IPS-15b (cell line): Measurements from ENCODE around the gene DOK5.

Experiments
- H3K27me3 ChIP-seq: one replicate; pipeline ENCODE4 v1.6.1; 2013; ENCODE audit warnings: low read length; ENCODE audit not compliant: control insufficient read depth, insufficient read depth
- H3K36me3 ChIP-seq: one replicate; pipeline ENCODE4 v1.6.1; 2013; ENCODE audit warnings: low read length; ENCODE audit not compliant: control insufficient read depth, insufficient read depth
- H3K4me1 ChIP-seq: one replicate; pipeline ENCODE4 v1.6.1; 2013; ENCODE audit warnings: mild to moderate bottlenecking, low read length; ENCODE audit not compliant: control insufficient read depth, insufficient read depth
- H3K4me3 ChIP-seq: one replicate; pipeline ENCODE4 v1.5.1; 2013; ENCODE audit warnings: low read depth, low read length
- H3K9ac ChIP-seq: one replicate; pipeline ENCODE4 v1.6.1; 2013; ENCODE audit warnings: low read depth, mild to moderate bottlenecking, low read length
- H3K9me3 ChIP-seq: one replicate; pipeline ENCODE4 v1.6.1; 2013; ENCODE audit warnings: mild to moderate bottlenecking, low read length; ENCODE audit not compliant: control insufficient read depth, insufficient read depth

DOK5 gene

GRCh38 chr20:54573838-54574237, 98.4 kb downstream of the DOK5 start:
- Histone ChIP-seq H3K27me3 (no peaks in the 10 kb centered on the region), H3K36me3 (no peaks in the 10 kb centered on the region)

GRCh38 chr20:54576518-54576917, 101.1 kb downstream of the DOK5 start:
- H3K27me3 ChIP-seq, result no peaks in the 10 kb centered on the region
- no peaks in the 10 kb centered on the region for H3K9me3 ChIP-seq
- H3K4me3 ChIP-seq, result no peak overlapping the region
- H3K9ac ChIP-seq, result no peak overlapping the region
- H3K36me3 ChIP-seq, result no peaks in the 10 kb centered on the region
- H3K4me1 ChIP-seq, result no peaks in the 10 kb centered on the region

More at GRCh38 chr20:54573838-54574237, 98.4 kb downstream of the DOK5 start:
- Histone ChIP-seq H3K4me1 (no peaks in the 10 kb centered on the region), H3K4me3 (no peak overlapping the region), H3K9me3 (no peaks in the 10 kb centered on the region), H3K9ac (no peak overlapping the region)

GRCh38 chr20:54577637-54578036, 102.2 kb downstream of the DOK5 start:
- H3K36me3 ChIP-seq, result no peaks in the 10 kb centered on the region
- no peaks in the 10 kb centered on the region for H3K27me3 ChIP-seq
- H3K9me3 ChIP-seq, result no peaks in the 10 kb centered on the region
- no peaks in the 10 kb centered on the region for H3K4me1 ChIP-seq
- H3K4me3 ChIP-seq, result no peak overlapping the region
- H3K9ac ChIP-seq, result no peak overlapping the region

GRCh38 chr20:54585217-54585616, 109.8 kb downstream of the DOK5 start:
- no peaks in the 10 kb centered on the region for H3K36me3 ChIP-seq
- no peaks in the 10 kb centered on the region for H3K4me1 ChIP-seq
- no peaks in the 10 kb centered on the region for H3K27me3 ChIP-seq
- no peak overlapping the region for H3K4me3 ChIP-seq
- no peak overlapping the region for H3K9ac ChIP-seq
- H3K9me3 ChIP-seq, result no peaks in the 10 kb centered on the region

GRCh38 chr20:54587408-54587807, 112.0 kb downstream of the DOK5 start:
- Histone ChIP-seq H3K27me3 (no peaks in the 10 kb centered on the region), H3K4me1 (no peaks in the 10 kb centered on the region), H3K4me3 (no peak overlapping the region), H3K9me3 (no peaks in the 10 kb centered on the region), H3K9ac (no peak overlapping the region), H3K36me3 (no peaks in the 10 kb centered on the region)

GRCh38 chr20:54589402-54590030, 114.1 kb downstream of the DOK5 start:
- no peaks in the 10 kb centered on the region for H3K4me1 ChIP-seq
- no peak overlapping the region for H3K4me3 ChIP-seq
- H3K9ac ChIP-seq, result no peak overlapping the region
- no peaks in the 10 kb centered on the region for H3K9me3 ChIP-seq
- no peaks in the 10 kb centered on the region for H3K27me3 ChIP-seq
- no peaks in the 10 kb centered on the region for H3K36me3 ChIP-seq

GRCh38 chr20:54590856-54591255, 115.5 kb downstream of the DOK5 start:
- Histone ChIP-seq H3K9me3 (no peaks in the 10 kb centered on the region), H3K36me3 (no peaks in the 10 kb centered on the region), H3K4me1 (no peaks in the 10 kb centered on the region), H3K27me3 (no peaks in the 10 kb centered on the region), H3K4me3 (no peak overlapping the region), H3K9ac (no peak overlapping the region)

GRCh38 chr20:54596651-54597050, 121.3 kb downstream of the DOK5 start:
- no peaks in the 10 kb centered on the region for H3K4me1 ChIP-seq
- H3K27me3 ChIP-seq, result no peaks in the 10 kb centered on the region
- no peak overlapping the region for H3K4me3 ChIP-seq
- no peaks in the 10 kb centered on the region for H3K9me3 ChIP-seq
- no peak overlapping the region for H3K9ac ChIP-seq
- H3K36me3 ChIP-seq, result no peaks in the 10 kb centered on the region

- no peaks in the 10 kb centered on the region for H3K9me3 ChIP-seq
- H3K9ac ChIP-seq, result no peak overlapping the region
- H3K4me3 ChIP-seq, result no peak overlapping the region
- H3K36me3 ChIP-seq, result no peaks in the 10 kb centered on the region
- no peaks in the 10 kb centered on the region for H3K4me1 ChIP-seq
- H3K27me3 ChIP-seq, result no peaks in the 10 kb centered on the region
These were observed 123.0 kb downstream of the DOK5 start for GRCh38 chr20:54598352-54598751.

GRCh38 chr20:54600634-54601033, 125.2 kb downstream of the DOK5 start:
- Histone ChIP-seq H3K27me3 (no peaks in the 10 kb centered on the region), H3K9ac (no peak overlapping the region), H3K4me1 (no peaks in the 10 kb centered on the region), H3K4me3 (no peak overlapping the region), H3K9me3 (no peaks in the 10 kb centered on the region), H3K36me3 (no peaks in the 10 kb centered on the region)

GRCh38 chr20:54601831-54602515, 126.6 kb downstream of the DOK5 start:
- Histone ChIP-seq H3K27me3 (no peaks in the 10 kb centered on the region), H3K4me3 (no peak overlapping the region), H3K9me3 (no peaks in the 10 kb centered on the region), H3K36me3 (no peaks in the 10 kb centered on the region), H3K9ac (no peak overlapping the region), H3K4me1 (no peaks in the 10 kb centered on the region)

GRCh38 chr20:54605319-54605718, 129.9 kb downstream of the DOK5 start:
- no peaks in the 10 kb centered on the region for H3K4me1 ChIP-seq
- no peaks in the 10 kb centered on the region for H3K9me3 ChIP-seq

More at GRCh38 chr20:54605319-54605718, 129.9 kb downstream of the DOK5 start:
- H3K36me3 ChIP-seq, result no peaks in the 10 kb centered on the region
- no peak overlapping the region for H3K9ac ChIP-seq
- no peaks in the 10 kb centered on the region for H3K27me3 ChIP-seq
- no peak overlapping the region for H3K4me3 ChIP-seq
